Measurements from ENCODE around the gene SERGEF. TPM values are rescaled to one million over a fixed set of nuclear protein-coding genes. Genes with fewer than 3 reads are reported as not detected.

Gene SERGEF
- total RNA-seq, 1 experiment from 2014 or later: 31.4 TPM

DNA sequence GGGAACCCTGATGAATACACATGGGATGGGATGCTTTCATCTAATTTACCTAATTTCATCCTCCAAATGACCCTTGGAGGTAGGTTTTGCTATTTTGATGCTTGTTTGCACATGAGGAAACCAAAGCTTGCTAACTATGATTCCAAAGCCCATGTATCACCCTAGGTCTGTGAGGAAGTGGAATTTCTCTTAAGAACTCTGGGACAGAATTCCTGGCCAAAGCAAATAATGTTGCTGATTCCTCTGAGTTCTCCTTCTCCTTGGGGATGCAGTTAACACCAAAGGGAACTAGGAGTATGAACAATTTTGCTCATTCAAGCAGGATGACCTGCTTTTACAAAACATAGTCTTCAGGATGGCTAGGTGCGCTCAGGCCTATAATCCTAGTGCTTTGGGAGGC is 198.3 kb downstream of the SERGEF start:
- Histone ChIP-seq H3T11ph (ENCODE audit: low read length) (no peak overlapping the region), H3K18ac (ENCODE audit: insufficient read length, low read depth, low read length) (no peak overlapping the region), H3K79me1 (ENCODE audit: insufficient read depth, low read depth, low read length, poor library complexity, severe bottlenecking) (no peaks in the 10 kb centered on the region), H3K4ac (ENCODE audit: low read depth, low read length) (no peak overlapping the region), H3K27me3 (ENCODE audit: insufficient read depth, low read length) (no peaks in the 10 kb centered on the region), H2BK15ac (ENCODE audit: low read depth, low read length) (no peak overlapping the region), H2BK5ac (ENCODE audit: insufficient read length, low read length) (no peak overlapping the region), H3K79me2 (ENCODE audit: insufficient read depth, low read length) (no peaks in the 10 kb centered on the region), H3K9ac (ENCODE audit: extremely low read depth, insufficient read length, low read length) (no peak overlapping the region), H4K8ac (replicated peaks; ENCODE audit: insufficient read length, low read depth, low read length) (no peak overlapping the region), H3K23ac (ENCODE audit: insufficient read length, low read depth, low read length) (no peak overlapping the region), H3K9me3 (ENCODE audit: control insufficient read depth, low read depth, low read length) (no peaks in the 10 kb centered on the region), H2AK5ac (ENCODE audit: insufficient read length, low read length) (no peak overlapping the region), H3K23me2 (ENCODE audit: insufficient read length, low read depth, low read length, poor library complexity, severe bottlenecking) (no peaks in the 10 kb centered on the region), H3K14ac (ENCODE audit: insufficient read depth, low read length) (no peak overlapping the region), H3K27ac (ENCODE audit: insufficient read length, low read depth, low read length) (no peak overlapping the region), H2AFZ (ENCODE audit: low read length) (no peak overlapping the region), H2BK12ac (ENCODE audit: insufficient read length, low read depth, low read length) (no peak overlapping the region), H4K91ac (ENCODE audit: insufficient read length, low read depth, low read length) (no peak overlapping the region), H4K5ac (ENCODE audit: insufficient read length, low read depth, low read length) (no peak overlapping the region), H4K20me1 (ENCODE audit: control insufficient read depth, insufficient read depth, insufficient read length) (no peaks in the 10 kb centered on the region), H2BK20ac (ENCODE audit: low read depth, low read length, poor library complexity, severe bottlenecking) (no peak overlapping the region), H3K56ac (ENCODE audit: insufficient read length, low read depth, low read length) (no peak overlapping the region), H3K4me1 (ENCODE audit: insufficient read depth, low read length) (no peaks in the 10 kb centered on the region; the same call in 1 of the 2 replicates), H3K4me2 (ENCODE audit: insufficient read depth, insufficient read length, low read length) (no peak overlapping the region), H2BK120ac (ENCODE audit: low read depth, low read length, poor library complexity, severe bottlenecking) (no peak overlapping the region)
- DNase-seq: no peak
- H3K27me3 Mint-ChIP-seq (ENCODE audit: low read depth): no peaks in the 10 kb centered on the region
- TF ChIP-seq, protein P1, sequence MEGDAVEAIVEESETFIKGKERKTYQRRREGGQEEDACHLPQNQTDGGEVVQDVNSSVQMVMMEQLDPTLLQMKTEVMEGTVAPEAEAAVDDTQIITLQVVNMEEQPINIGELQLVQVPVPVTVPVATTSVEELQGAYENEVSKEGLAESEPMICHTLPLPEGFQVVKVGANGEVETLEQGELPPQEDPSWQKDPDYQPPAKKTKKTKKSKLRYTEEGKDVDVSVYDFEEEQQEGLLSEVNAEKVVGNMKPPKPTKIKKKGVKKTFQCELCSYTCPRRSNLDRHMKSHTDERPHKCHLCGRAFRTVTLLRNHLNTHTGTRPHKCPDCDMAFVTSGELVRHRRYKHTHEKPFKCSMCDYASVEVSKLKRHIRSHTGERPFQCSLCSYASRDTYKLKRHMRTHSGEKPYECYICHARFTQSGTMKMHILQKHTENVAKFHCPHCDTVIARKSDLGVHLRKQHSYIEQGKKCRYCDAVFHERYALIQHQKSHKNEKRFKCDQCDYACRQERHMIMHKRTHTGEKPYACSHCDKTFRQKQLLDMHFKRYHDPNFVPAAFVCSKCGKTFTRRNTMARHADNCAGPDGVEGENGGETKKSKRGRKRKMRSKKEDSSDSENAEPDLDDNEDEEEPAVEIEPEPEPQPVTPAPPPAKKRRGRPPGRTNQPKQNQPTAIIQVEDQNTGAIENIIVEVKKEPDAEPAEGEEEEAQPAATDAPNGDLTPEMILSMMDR (conservative IDR thresholded peaks at IDR 0.05): no peak
- no peak overlapping the region for H3K27ac Mint-ChIP-seq
- H3K4me3 Mint-ChIP-seq: no peak overlapping the region
- WGBS (ENCODE audit: extremely low coverage, insufficient read length, low lambda C conversion rate): no CpG with 5 or more reads among the region's 1 CpG
- H3K4me1 Mint-ChIP-seq: no peaks in the 10 kb centered on the region
- no peaks in the 10 kb centered on the region for H3K9me3 Mint-ChIP-seq
- no peaks in the 10 kb centered on the region for H3K36me3 Mint-ChIP-seq (ENCODE audit: insufficient read depth in 1 of 3, low read depth in 3 of 3)
